Fibroblast of villous mesenchyme (primary cell): ENCODE results near the gene TEX261. TPM values are rescaled to one million over a fixed set of nuclear protein-coding genes. Genes with fewer than 3 reads are reported as not detected.

Source experiments
- DNase-seq: peaks from one replicate; pipeline ENCODE4 v3.0.0-alpha.2; 2010; ENCODE audit warnings: low read depth
- H3K4me3 ChIP-seq: 2 replicates; pipeline ENCODE4 v1.5.1; 2011; ENCODE audit warnings: low read depth, mild to moderate bottlenecking, low read length
- CTCF ChIP-seq: IDR thresholded peaks from 2 replicates; pipeline ENCODE4 v1.5.1; 2012; ENCODE audit warnings: low read depth, mild to moderate bottlenecking, low read length; ENCODE audit not compliant: insufficient read depth
- total RNA-seq: library from RNA; depleted of rRNA; stranded (reverse); fragments of >200 nt; gene quantifications from 2 replicates; pipeline ENCODE4 v1.2.3, GENCODE V29; 2012

Gene TEX261
- total RNA-seq, 1 donor: 35.4 TPM

GRCh38 chr2:71008342-71008741 lies 13.7 kb upstream of the TEX261 start:
- TF ChIP-seq CTCF: no peak

GRCh38 chr2:71006955-71007799 lies 12.5 kb upstream of the TEX261 start:
- no peak for DNase-seq
- TF ChIP-seq CTCF: no peak
- H3K4me3 ChIP-seq: no peak overlapping the region

More at GRCh38 chr2:71008342-71008741, 13.7 kb upstream of the TEX261 start:
- no peak for DNase-seq
- H3K4me3 ChIP-seq: no peak overlapping the region

GRCh38 chr2:71006323-71006722 lies 11.7 kb upstream of the TEX261 start:
- no peak overlapping the region for H3K4me3 ChIP-seq
- TF ChIP-seq CTCF: no peak
- no peak for DNase-seq

- no peak overlapping the region for H3K4me3 ChIP-seq
- TF ChIP-seq CTCF: no peak
- no peak for DNase-seq
Observed at GRCh38 chr2:71005271-71006202, 10.9 kb upstream of the TEX261 start.

GRCh38 chr2:71004857-71005256 lies 10.2 kb upstream of the TEX261 start:
- no peak for DNase-seq
- no peak overlapping the region for H3K4me3 ChIP-seq
- no peak for TF ChIP-seq CTCF

GRCh38 chr2:71003966-71004755 lies 9.5 kb upstream of the TEX261 start:
- no peak for DNase-seq
- H3K4me3 ChIP-seq: no peak overlapping the region
- TF ChIP-seq CTCF: no peak
